Panc1 (cell line): ENCODE results near the gene PXN. TPM values are rescaled to one million over a fixed set of nuclear protein-coding genes. Genes with fewer than 3 reads are reported as not detected.

ENCODE experiments used
- ATAC-seq: fragments of 200-7000 bp; cut with Tn5 transposase; 2 replicates; pipeline ENCODE4 v1.9.1; 2020; ENCODE audit warnings: mild to moderate bottlenecking, moderate library complexity
- BruUV-seq: library from RNA; stranded (reverse); fragments of 400-500 nt; replicated peaks from 2 replicates; lab custom pipeline; 2021; lab: Mats Ljungman, UMichigan
- CTCF ChIA-PET: fragments of 300-600 bp; sonication (Branson Sonifier 250); formaldehyde crosslinking; loops from one replicate; lab custom pipeline; 2022; ENCODE audit warnings: antibody characterized with exemption; lab: Charles Lee
- POLR2A ChIA-PET: fragments of 300-600 bp; sonication (Branson Sonifier 250); formaldehyde crosslinking; loops from one replicate; lab custom pipeline; 2022; ENCODE audit warnings: antibody characterized with exemption; lab: Charles Lee
- DNase-seq: peaks from one replicate; pipeline ENCODE4 v3.0.0-alpha.2; 2010; ENCODE audit warnings: low read depth, low spot score
- H3K27ac ChIP-seq: 2 replicates; pipeline ENCODE4 v1.5.1; 2011; ENCODE audit warnings: mild to moderate bottlenecking, low read length, inconsistent platforms
- H3K27me3 ChIP-seq: fragments of 200-500 bp; sonication (Bioruptor generic); 2 replicates; pipeline ENCODE4 v1.6.0; 2014; ENCODE audit warnings: low read length, inconsistent platforms; ENCODE audit not compliant: control insufficient read depth, insufficient read depth
- H3K36me3 ChIP-seq: fragments of 200-500 bp; sonication (Bioruptor generic); 2 replicates; pipeline ENCODE4 v1.5.1; 2014; ENCODE audit warnings: inconsistent platforms, mild to moderate bottlenecking, low read length, moderate library complexity; ENCODE audit not compliant: control insufficient read depth, insufficient read depth
- H3K4me1 ChIP-seq: 2 replicates; pipeline ENCODE4 v1.5.1; 2011; ENCODE audit warnings: inconsistent platforms, mild to moderate bottlenecking, low read length, moderate library complexity; ENCODE audit not compliant: control insufficient read depth, insufficient read depth
- H3K4me3 ChIP-seq, 2 experiments: 2 replicates each; pipeline ENCODE4 v1.5.1; 2011 to 2012; ENCODE audit warnings: low read depth in 2 of 2, low read length in 2 of 2, mild to moderate bottlenecking in 2 of 2, inconsistent platforms in 1 of 2, moderate library complexity in 1 of 2
- H3K9me3 ChIP-seq: fragments of 200-500 bp; sonication (Bioruptor generic); 2 replicates; pipeline ENCODE4 v1.5.1; 2014; ENCODE audit warnings: low read depth, mild to moderate bottlenecking, inconsistent platforms, low read length, moderate library complexity; ENCODE audit not compliant: control insufficient read depth, insufficient read depth
- CTCF ChIP-seq: fragments of 450-650 bp; IDR thresholded peaks from 2 replicates; pipeline ENCODE4 v1.5.1; 2017; ENCODE audit warnings: mild to moderate bottlenecking
- POLR2AphosphoS5 ChIP-seq: IDR thresholded peaks from 2 replicates; pipeline ENCODE4 v1.6.1; 2012; ENCODE audit warnings: mild to moderate bottlenecking, low read depth, low read length, moderate library complexity
- REST ChIP-seq, 2 experiments: IDR thresholded peaks; 2 replicates each; pipeline ENCODE4 v1.6.1; 2011 to 2012; ENCODE audit warnings: low read depth in 2 of 2, control low read depth in 1 of 2, low read length in 1 of 2, mild to moderate bottlenecking in 1 of 2, moderate library complexity in 1 of 2; ENCODE audit not compliant: insufficient read depth in 1 of 2
- SIN3A ChIP-seq: IDR thresholded peaks from 2 replicates; pipeline ENCODE4 v1.6.1; 2012; ENCODE audit warnings: low read depth, mild to moderate bottlenecking, low read length, moderate library complexity, borderline replicate concordance; ENCODE audit not compliant: insufficient read depth
- TCF7L2 ChIP-seq: IDR thresholded peaks from 2 replicates; pipeline ENCODE4 v1.6.1; 2011; ENCODE audit warnings: mild to moderate bottlenecking, low read depth, low read length, inconsistent platforms
- in situ Hi-C: cut with HindIII; loops from 2 replicates; pipeline ENCODE4 v1.10.0; 2016; ENCODE audit warnings: low sequenced_read_pairs, low pct_unique_long_range_greater_than_20kb
- intact Hi-C: fragments of 100-400 bp; cut with micrococcal nuclease; formaldehyde crosslinking; loops from one replicate; pipeline ENCODE4 v1.10.0; 2022; ENCODE audit not compliant: unreplicated experiment
- total RNA-seq: library from RNA; stranded (reverse); gene quantifications from one replicate; pipeline ENCODE4 v1.2.1, GENCODE V29; 2021; ENCODE audit not compliant: unreplicated experiment

PXN gene
- total RNA-seq, 1 experiment from 2014 or later = 484 TPM

- DNase-seq (no peak), ATAC-seq (no peak)
- no peak for TF ChIP-seq TCF7L2
- no peak for TF ChIP-seq CTCF
- no peak for TF ChIP-seq REST (IDR thresholded peaks at IDR 0.05; ENCODE audit: insufficient read depth in 1 of 2, low read depth in 2 of 2, low read length in 1 of 2)
- no peak for TF ChIP-seq POLR2AphosphoS5
- no peak for TF ChIP-seq SIN3A
- ChIA-PET CTCF (interaction anchor here (0.6 kb wide), 1 partner anchor 52 kb away, joined by 6 read pairs; no protein-coding TSS in a partner anchor), POLR2A (interaction anchor here (0.8 kb wide), 1 partner anchor 23 kb away, joined by 10 read pairs; the partner anchor contains the start of gene RPLP0)
- Histone ChIP-seq H3K4me1 (peaks cover 82% of the 10 kb centered on the region), H3K27me3 (no peaks in the 10 kb centered on the region), H3K36me3 (peaks cover 31% of the 10 kb centered on the region), H3K9me3 (no peaks in the 10 kb centered on the region), H3K27ac (peak overlapping the region; percentile 100), H3K4me3 (peak overlapping the region; percentile 14 to 32; a peak in 2 of 4 replicates)
- BruUV-seq = no TSS peak
- in situ Hi-C loops (no loop called here), intact Hi-C loops (no loop called here)
Observed at GRCh38 chr12:120223458-120224303, 41.8 kb downstream of the PXN start.

- BruUV-seq = no TSS peak
- ChIA-PET CTCF (no interaction called here), POLR2A (interaction anchor here (0.7 kb wide), 1 partner anchor 57 kb away, joined by 3 read pairs; no protein-coding TSS in a partner anchor)
- Histone ChIP-seq H3K27ac (peak overlapping the region; percentile 89), H3K4me1 (peaks cover 72% of the 10 kb centered on the region), H3K9me3 (no peaks in the 10 kb centered on the region), H3K36me3 (peaks cover 28% of the 10 kb centered on the region), H3K27me3 (no peaks in the 10 kb centered on the region), H3K4me3 (no peak overlapping the region)
- ATAC-seq (no peak), DNase-seq (no peak)
- intact Hi-C loops = no loop called here
- TF ChIP-seq CTCF = no peak
- no peak for TF ChIP-seq POLR2AphosphoS5
- TF ChIP-seq SIN3A = no peak
- no peak for TF ChIP-seq REST (IDR thresholded peaks at IDR 0.05; ENCODE audit: insufficient read depth in 1 of 2, low read depth in 2 of 2, low read length in 1 of 2)
- no peak for TF ChIP-seq TCF7L2
- in situ Hi-C loops = no loop called here
Observed at GRCh38 chr12:120222288-120222832, 43.2 kb downstream of the PXN start.
